Esophagus squamous epithelium (tissue), 4 donors: Measurements from ENCODE around the gene BEST2.

Experiments
- POLR2A ChIP-seq, 4 donors: fragments of 450-650 bp; IDR thresholded peaks; one replicate each; pipeline ENCODE4 v1.6.1; 2017; ENCODE audit warnings: antibody characterized with exemption in 4 of 4, mild to moderate bottlenecking in 4 of 4, moderate library complexity in 3 of 4
- TF ChIP-seq, protein P1 (sequence below), 6 experiments: fragments of 450-650 bp in 4 of 6; fragments of 200-600 bp in 2 of 6; sonication (generic) in 2 of 6; IDR thresholded peaks; one replicate each; pipeline ENCODE4 v1.5.1; 2016 to 2019; ENCODE audit warnings: antibody characterized with exemption in 6 of 6, mild to moderate bottlenecking in 4 of 6, moderate library complexity in 4 of 6

DNA sequence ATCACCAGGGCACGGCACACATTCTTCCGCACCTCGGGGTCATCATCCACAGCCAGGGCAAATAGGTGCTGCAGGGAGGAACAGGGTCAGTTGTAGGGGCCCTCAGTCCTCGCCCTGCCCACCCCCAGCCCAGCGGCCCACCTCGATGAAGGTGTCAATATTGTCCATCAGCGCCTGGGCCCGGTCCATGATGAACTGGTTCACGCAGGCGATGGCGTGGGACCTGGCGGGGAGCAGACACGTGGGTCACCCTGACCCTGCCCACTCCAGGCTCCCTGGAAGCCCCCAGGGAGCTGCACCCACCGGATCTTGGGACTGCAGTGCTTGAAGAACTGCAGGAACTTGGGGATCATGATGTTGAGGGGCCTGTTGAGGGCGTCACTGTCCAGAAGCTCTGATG lies 36.5 kb upstream of the BEST2 start:
- TF ChIP-seq, protein P1, sequence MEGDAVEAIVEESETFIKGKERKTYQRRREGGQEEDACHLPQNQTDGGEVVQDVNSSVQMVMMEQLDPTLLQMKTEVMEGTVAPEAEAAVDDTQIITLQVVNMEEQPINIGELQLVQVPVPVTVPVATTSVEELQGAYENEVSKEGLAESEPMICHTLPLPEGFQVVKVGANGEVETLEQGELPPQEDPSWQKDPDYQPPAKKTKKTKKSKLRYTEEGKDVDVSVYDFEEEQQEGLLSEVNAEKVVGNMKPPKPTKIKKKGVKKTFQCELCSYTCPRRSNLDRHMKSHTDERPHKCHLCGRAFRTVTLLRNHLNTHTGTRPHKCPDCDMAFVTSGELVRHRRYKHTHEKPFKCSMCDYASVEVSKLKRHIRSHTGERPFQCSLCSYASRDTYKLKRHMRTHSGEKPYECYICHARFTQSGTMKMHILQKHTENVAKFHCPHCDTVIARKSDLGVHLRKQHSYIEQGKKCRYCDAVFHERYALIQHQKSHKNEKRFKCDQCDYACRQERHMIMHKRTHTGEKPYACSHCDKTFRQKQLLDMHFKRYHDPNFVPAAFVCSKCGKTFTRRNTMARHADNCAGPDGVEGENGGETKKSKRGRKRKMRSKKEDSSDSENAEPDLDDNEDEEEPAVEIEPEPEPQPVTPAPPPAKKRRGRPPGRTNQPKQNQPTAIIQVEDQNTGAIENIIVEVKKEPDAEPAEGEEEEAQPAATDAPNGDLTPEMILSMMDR (IDR thresholded peaks at IDR 0.05) = no peak
- TF ChIP-seq POLR2A (IDR thresholded peaks at IDR 0.05) = no peak
